Measurements from ENCODE around the gene VWA8.

Gene VWA8

DNA sequence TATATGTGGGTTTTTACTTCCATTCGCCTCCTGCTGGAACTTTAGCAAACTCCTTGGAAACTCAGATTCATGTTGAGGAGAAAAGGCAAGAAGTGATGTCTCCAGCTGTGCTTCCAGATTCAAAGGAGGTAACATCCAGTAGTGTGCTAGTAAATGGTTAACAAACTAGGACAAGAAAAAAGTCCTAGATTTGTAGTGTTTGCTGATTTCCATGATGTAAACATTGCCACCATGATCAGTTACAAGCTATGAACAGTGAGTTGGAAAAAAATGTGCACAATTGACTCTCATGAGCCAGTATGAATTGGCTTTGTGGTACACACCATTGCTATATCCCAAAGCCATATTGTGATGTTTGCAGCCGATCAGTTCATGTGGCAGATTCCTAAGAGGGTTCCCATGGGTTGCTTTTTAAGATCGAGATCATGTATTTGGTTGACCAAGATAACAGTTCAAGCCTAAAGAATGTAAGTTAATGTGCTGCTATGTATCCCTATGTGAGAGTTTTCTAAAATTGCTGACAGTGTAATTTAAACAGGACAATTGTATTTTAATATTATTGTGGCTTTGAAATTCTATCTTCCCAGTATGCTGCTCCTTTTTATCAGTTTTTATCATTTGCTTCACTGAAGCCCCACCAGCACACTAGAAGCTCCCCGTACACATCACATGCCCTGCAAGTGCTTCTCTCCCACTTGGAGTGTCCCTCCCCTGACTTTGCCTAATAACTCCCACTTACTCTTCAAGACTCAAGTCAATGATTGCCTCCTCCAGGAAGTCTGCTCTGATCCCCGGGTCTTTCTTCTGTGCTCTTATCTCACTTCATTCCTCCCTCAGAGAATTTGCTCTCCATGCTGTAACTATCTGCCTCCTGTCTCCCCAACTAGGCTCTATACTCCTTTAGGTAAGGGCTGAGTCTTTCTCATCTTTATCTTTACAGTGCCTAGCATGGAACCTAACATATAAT lies 355.3 kb downstream of the VWA8 start:
- no peak overlapping the region for H3K4me3 ChIP-seq (ENCODE audit: low read depth, low read length)
- TF ChIP-seq CTCF (IDR thresholded peaks at IDR 0.05; ENCODE audit: control insufficient read depth, extremely low read depth, insufficient read depth) = no peak
- no peak for DNase-seq (ENCODE audit: low read depth)

- no peak for TF ChIP-seq CTCF (IDR thresholded peaks at IDR 0.05; ENCODE audit: control insufficient read depth, extremely low read depth, insufficient read depth)
- H3K4me3 ChIP-seq (ENCODE audit: low read depth, low read length) = no peak overlapping the region
- DNase-seq (ENCODE audit: low read depth) = peak; percentile 1
Observed at GRCh38 chr13:41603917-41604316, 357.0 kb downstream of the VWA8 start.

GRCh38 chr13:41601718-41602445 lies 359.0 kb downstream of the VWA8 start:
- no peak for DNase-seq (ENCODE audit: low read depth)
- TF ChIP-seq CTCF (IDR thresholded peaks at IDR 0.05; ENCODE audit: control insufficient read depth, extremely low read depth, insufficient read depth) = no peak
- H3K4me3 ChIP-seq (ENCODE audit: low read depth, low read length) = no peak overlapping the region

GRCh38 chr13:41599619-41600018 lies 361.3 kb downstream of the VWA8 start:
- no peak for TF ChIP-seq CTCF (IDR thresholded peaks at IDR 0.05; ENCODE audit: control insufficient read depth, extremely low read depth, insufficient read depth)
- H3K4me3 ChIP-seq (ENCODE audit: low read depth, low read length) = no peak overlapping the region
- DNase-seq (ENCODE audit: low read depth) = no peak

GRCh38 chr13:41597348-41598041 lies 363.4 kb downstream of the VWA8 start:
- no peak overlapping the region for H3K4me3 ChIP-seq (ENCODE audit: low read depth, low read length)
- DNase-seq (ENCODE audit: low read depth) = no peak
- no peak for TF ChIP-seq CTCF (IDR thresholded peaks at IDR 0.05; ENCODE audit: control insufficient read depth, extremely low read depth, insufficient read depth)

GRCh38 chr13:41596190-41596589 lies 364.7 kb downstream of the VWA8 start:
- H3K4me3 ChIP-seq (ENCODE audit: low read depth, low read length) = no peak overlapping the region
- TF ChIP-seq CTCF (IDR thresholded peaks at IDR 0.05; ENCODE audit: control insufficient read depth, extremely low read depth, insufficient read depth) = no peak
- no peak for DNase-seq (ENCODE audit: low read depth)

All from LNCaP clone FGC (cell line).